CD4-positive, alpha-beta T cell treated with Interferon gamma for 1 hour (primary cell): Measurements from ENCODE around the gene ANK2.

Source experiments
- DNase-seq: peaks from one replicate; pipeline ENCODE4 v3.0.0-alpha.2; 2020

ANK2 gene

DNA sequence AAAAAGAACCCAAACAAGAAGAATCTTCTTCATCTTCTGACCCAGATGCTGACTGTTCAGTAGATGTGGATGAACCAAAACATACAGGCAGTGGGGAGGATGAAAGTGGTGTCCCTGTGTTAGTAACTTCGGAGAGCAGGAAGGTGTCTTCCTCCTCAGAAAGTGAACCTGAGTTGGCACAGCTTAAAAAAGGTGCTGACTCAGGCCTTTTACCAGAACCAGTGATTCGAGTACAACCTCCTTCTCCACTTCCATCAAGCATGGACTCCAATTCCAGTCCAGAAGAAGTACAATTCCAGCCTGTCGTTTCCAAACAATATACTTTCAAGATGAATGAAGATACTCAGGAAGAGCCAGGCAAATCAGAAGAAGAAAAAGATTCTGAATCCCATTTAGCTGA is 307.0 kb downstream of the ANK2 start:
- DNase-seq: no peak

DNA sequence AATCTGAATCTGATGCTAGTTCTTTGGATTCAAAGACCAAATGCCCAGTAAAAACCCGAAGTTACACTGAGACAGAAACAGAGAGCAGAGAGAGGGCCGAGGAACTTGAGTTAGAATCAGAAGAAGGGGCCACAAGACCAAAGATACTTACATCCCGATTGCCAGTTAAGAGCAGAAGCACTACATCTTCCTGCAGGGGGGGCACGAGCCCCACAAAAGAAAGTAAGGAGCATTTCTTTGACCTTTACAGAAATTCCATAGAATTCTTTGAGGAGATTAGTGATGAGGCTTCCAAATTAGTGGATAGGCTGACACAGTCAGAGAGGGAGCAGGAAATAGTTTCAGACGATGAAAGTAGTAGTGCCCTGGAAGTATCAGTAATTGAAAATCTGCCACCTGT is 309.3 kb downstream of the ANK2 start:
- no peak for DNase-seq

DNA sequence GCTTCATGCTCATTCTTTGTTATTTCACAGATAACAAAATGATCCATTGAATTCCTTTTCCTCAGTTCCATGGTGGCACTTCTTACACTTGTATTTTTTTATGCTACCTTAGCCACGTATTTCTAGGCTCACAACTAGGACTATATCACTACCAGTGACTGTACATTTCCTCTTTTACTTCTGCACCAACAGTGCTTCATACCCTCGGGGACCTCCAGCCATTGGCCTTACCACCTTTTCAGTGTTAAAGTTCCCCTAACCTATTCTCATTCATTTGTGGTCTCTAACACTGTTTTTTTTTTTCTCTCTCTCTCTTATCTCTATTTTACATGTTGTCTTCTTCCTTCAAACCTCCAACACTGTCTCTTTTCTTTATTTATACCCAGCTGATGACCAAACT is 315.9 kb downstream of the ANK2 start:
- no peak for DNase-seq

DNA sequence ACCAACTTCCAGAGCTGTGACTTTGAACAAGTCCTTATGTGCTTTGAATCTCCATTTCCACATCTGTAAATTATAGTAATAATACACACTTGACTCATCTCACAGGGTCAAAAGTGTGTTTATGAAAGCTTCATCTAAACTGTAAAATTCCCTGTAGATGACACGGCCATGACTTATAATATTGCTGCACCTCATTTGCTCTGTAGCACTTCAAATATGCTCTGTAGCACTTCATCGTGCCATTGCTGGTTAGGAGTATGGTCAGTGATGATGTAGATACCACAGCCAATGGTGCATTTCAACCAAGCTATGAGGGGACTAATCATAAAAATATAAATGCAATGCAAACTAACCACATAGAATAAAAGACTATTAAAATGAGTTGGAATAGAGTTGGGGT is 318.6 kb downstream of the ANK2 start:
- no peak for DNase-seq

DNA sequence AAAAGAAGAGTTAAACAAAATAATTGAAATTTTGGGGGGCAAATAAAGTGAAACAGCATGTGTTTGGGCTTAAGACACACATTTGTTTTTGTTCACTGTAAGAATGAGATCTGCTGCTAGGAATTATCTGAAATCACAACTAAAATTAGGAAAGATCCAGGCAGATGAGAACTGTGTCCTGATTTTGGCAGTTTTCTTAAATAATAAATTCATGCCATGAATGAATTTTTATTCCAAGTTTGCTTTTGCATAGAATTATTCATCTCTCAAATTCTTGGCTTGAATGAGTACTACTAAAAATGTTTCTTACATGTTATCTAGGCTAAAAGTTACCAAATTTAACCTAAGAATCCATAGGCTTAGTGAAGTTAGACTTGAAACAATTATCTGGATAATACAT is 321.7 kb downstream of the ANK2 start:
- DNase-seq: no peak

DNA sequence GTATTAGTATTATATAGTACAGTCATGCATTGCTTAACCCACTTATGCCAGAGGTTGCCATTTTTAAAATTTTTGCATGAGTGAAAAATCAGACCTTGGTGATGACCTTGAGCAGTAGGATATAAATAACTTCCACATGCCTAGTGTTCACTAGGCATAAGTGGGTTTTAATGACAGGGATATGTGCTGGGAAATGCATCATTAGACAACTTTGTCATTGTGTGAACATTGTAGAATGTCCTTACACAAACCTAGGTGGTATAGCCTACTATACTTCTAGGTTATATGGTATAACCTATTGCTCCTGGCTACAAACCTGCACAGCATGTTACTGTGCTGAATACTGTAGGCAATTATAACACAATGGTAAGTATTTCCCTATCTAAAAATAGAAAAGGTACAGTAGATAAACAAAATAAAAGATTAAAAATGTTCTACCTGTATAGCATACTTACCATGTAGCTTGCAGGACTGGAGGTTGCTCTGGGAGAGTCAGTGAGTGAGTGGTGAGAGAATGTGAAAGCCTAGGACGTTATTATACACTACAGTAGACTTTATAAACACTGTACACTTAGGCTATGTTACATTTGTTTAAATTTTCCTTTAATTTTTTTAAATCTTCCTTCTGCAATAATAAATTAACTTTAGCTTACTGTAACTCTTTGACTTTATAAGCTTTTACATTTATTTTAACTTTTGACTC is 326.7 kb downstream of the ANK2 start:
- no peak for DNase-seq

DNA sequence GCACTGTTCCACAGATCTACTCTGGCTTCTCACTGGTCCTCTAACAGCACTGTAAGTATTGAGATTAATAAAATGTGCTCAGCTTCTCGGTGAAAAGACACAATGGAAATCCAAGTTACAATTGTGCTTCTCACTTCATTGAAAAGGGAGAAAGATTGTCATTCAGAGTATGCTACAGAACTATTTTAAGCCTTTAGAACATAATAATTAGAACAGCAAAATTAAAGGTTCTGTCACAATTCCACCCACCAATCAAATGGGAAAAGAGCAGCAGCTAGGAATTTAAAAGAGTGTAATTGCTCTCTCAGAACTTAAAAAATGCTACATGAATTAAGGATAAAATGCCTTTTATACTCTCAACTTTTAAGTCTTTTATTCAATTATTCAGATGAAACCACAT is 329.4 kb downstream of the ANK2 start:
- DNase-seq: no peak

DNA sequence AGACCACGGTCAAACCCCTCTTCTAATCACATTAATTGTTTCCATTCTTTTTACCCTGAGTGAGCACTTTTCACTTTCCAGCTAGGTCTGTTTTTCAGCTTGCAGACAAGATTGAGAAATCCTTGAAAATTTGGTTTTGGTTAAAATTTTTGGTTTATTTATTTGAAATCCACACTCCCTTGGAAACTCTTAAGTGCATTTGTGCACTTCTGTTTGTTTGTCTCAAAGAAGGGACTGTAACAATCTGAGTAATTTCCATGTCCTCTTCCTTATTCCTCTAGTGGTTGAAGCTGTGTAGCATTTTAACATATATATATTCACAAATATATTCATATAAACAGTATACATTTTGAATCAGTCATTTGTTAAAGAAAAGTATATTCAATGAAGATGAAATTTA is 333.3 kb downstream of the ANK2 start:
- no peak for DNase-seq

DNA sequence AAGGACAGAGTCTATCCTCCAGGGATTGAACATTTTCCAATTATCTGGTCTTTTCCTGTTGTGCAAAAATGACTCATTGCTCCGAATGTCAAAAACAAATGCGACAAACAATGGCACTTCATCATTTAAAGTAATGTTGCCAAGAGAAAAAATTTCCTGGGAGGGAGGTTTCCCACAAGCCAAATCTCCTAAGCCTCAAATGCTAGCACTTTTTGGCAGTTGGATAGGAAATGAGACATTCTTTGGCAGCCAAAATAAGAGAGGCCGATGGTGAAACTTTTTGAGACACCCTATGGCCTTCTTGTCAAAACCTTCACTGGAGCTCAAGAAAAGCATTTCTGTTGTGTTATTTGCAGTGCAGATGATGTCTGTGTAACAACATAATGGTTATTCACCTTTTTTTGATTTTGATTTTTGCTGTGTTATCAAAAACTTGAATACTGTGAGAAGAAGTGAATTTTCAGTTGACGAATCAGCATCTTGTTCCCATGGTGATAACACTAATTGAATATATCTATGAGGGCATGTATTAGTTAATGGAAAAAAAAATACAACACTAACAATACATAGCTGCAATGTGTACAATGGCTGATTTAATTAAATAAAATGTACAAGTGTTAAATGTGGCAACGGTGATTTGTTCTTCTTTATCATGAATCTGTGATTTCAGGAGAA is 333.8 kb downstream of the ANK2 start:
- DNase-seq: no peak

DNA sequence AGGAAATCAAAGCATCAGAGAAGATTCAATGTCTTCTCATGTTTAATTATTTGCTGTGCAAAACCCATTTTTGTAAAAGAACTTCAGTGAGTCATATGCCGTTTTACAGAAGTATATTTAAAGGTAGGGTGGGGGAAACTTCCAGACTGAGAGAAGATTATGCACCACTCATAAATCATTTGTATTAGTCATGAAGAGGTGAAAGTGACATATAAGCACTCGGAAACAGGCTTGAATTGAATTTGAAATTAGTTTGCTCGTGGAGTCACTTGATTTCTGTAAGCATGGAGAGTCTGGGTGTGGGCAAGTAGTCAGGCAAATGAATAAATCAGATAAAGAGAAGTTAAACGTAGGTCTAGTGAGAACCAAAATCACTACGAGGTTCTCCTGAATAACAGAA is 335.1 kb downstream of the ANK2 start:
- no peak for DNase-seq

DNA sequence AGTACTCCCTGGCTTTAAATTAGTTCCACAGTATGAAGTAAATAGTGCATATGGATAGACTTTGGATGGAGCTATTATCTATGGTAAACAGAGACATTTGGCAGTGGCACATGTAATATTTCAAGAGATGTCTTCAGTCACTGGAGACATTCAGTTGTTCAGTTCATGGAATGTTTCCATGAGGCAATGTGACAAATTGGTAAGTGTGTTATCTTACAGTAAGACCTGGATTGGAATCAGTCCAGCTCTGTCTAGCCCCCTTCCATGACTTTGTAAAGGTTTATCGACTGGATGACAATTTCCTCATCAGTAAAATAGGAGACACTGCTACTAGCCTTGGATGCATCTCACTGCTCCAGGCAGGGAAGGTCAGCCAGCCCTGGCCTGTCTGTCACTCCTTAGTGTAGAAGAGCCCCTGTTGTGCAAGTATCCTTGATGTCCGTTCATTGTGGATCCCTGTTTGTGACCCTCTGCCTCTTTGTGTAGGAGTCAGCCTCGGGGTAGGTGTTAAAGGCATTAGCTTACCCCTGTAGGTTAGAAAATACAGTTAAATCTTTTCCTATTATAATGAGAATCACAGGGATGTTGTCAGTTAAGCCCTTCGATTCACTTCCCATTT is 335.9 kb downstream of the ANK2 start:
- DNase-seq: no peak

DNA sequence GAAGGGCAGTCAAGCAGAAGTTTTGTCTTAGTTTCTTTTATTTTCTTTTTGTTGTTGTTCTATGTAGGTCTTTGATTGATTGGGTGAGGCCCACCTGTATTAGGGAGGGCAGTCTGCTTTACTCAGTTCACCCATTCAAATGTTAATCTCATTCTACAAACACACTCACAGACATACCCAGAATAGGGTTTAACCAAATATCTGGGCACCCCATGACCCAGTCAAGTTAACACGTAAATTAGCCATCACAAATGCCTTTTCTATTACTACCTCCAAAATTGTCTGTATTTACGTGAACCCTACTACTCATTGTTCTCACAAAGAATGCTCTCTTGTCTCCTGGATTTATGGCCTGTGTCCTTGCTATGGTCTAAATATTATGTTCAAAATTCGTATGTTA is 339.7 kb downstream of the ANK2 start:
- no peak for DNase-seq

DNA sequence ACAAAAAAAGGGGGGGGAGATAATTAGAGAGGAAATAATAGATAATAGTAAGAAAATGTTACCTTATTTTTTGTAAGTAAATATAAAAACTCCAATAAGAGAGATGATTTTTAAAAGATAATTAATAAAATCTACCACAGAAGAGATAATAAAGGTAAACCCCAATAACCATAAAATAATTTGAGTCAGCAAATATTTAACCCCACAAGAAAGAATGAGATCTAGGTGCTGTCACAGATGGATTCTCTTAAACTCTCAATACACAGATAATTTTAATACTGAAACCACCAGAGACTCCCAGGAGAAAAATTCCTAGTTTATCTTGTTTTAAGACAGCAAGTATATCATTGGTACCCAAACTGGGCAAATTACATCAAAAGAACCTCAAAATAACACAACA is 341.4 kb downstream of the ANK2 start:
- DNase-seq: no peak

DNA sequence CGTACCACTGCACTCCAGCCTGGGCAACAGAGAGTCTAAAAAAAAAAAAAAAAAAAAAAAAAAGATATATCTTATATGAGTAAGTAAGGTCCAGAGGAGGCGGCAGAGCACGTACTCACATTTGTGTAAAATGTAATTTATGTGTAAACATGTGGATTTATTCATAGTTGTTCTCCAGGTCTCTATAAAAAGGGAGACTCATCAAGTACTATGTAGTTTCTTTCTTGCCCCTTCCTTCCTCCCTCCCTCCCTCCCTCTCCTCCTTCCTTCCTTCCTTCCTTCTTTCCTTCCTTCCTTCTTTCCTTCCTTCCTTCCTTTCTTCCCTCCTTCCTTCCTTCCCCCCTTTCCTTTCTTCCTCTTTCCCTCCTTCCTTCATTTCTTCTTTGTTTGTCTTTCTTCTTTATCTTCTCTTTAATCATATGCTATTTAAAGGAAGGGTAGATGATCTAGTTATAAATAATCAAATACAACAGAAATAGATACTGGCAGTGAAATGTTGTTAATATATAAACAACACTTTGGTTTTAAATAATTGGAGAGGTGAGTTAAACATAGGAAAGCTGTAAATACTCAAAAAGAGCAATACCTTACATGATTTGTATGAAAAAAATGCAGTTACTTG is 344.8 kb downstream of the ANK2 start:
- no peak for DNase-seq

DNA sequence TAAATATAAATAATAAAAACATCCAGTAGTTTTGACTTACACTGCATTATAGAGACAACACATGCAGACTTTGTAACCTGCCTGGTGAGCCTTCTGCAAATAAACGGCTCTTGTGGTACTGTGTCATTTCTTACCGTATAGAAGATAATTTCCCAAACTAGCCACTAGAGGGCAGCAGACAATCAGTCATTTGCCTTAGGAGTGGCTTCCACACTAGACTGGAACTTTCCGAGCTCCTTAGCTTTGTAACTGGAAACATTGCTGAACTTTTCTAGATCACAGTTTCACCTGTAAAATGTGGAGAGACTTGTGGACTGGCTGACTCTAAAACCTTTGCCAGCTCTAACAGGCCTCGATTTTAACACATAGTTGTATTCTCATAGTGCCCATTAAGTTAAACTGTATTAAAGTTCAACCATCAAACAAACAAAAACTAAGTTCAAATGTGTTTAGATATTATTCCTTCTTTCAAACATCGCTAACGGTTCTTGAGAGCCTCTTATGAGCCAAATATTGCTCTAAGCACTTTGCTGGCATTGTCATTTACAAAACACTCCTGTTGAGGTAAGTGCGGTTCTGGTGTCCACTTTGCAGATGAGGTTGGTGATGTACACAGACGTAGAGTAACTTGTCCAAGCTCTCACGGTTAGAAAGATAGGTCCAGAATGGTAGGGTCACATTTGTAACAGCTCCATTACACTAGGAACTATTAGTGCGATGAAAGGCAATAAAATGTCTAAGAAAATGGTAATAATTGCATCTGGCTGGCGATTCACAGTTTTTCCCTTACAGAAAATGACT is 345.5 kb downstream of the ANK2 start:
- peak; percentile 2 for DNase-seq

DNA sequence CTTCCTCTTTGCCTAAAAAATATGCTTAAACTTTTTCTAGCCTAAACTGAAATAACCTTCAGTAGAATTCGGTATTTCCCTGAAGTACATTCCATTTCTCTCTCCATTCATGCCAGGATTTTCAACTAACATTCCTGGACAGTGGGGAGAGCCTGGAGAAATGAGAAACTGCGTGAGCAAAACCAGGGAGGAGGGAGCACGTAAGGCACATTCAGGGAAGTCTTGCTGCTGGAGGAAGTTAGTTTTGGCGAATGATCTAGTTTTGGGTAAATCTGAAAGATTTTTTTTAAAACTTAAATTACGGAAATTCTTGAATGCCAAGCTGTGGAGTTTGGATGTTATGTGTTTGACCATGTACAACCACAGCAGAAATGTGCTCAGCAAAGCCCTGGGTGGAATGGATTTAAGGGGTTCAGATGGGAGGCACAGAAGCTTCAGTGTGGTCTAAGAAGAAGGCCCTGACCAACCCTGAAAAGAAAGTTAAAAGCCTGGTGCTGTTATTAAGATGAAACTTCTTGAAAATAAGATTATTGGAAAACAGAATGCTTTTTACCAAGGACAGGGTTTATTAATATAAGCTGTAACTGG is 347.8 kb downstream of the ANK2 start:
- no peak for DNase-seq

DNA sequence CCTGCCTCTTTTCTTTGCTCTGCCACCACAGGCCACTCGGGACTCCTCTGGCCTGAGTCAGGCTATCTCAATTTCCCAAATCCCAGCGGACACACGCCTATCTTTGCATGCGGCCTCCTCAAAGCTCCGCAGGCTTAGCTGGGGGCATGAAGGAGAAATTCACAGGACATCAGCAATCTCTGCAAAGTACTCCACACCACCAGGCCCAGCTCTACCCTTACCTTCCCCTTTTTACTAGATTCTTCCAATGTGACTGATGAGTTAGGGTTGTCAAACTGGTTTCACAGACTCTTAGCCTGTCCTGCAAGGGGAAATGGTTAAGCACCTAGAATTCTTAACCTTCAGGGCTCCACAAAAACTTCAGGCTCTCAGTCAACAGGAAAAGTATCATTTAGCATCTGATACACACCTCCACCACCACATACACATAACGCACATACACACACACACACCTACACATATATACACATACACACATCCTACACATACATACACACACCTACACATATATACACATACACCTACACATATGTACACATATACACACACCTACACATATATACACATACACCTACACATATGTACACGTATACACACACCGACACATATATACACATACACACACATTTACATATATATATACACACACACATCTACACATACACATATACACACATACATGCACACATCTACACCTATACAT is 349.1 kb downstream of the ANK2 start:
- DNase-seq: no peak

DNA sequence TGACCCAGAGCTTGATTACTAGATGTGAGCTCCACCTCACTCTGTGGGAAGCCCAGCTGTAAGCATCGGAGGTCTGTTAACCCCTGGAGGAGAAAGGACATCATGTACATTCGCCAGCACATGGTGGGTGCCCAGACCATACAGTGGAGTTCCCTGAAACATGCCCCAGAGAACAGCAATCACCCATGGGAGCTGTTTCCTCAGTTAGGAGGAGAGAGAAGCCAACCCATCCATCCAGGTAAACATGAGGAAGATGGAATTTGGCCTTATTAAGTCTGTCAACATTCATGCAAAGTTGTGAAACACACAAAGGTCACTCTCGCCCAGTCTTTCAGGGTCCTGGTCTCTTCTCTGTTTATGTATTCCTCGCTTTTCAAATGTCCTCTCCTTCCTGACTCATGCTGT is 354.7 kb downstream of the ANK2 start:
- no peak for DNase-seq

DNA sequence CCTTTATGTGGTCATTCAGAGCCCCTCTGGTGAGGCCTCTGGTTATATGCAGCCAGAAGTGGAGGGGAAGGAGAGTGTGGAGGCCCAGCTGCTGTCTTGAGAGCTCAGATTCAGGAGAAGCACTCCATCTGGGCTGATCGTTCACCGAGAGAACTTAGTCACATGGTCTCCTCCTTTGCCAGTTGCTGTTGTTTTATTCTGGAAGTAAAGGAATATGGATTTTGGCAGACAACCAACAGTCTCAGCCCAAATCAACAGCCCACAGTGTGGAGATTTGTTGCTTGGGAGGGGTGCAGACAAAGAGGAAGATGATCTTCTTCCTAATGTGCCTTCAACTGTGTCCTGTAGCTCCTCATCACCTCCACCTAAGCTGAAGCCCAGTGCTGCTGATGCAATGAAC is 355.4 kb downstream of the ANK2 start:
- no peak for DNase-seq

DNA sequence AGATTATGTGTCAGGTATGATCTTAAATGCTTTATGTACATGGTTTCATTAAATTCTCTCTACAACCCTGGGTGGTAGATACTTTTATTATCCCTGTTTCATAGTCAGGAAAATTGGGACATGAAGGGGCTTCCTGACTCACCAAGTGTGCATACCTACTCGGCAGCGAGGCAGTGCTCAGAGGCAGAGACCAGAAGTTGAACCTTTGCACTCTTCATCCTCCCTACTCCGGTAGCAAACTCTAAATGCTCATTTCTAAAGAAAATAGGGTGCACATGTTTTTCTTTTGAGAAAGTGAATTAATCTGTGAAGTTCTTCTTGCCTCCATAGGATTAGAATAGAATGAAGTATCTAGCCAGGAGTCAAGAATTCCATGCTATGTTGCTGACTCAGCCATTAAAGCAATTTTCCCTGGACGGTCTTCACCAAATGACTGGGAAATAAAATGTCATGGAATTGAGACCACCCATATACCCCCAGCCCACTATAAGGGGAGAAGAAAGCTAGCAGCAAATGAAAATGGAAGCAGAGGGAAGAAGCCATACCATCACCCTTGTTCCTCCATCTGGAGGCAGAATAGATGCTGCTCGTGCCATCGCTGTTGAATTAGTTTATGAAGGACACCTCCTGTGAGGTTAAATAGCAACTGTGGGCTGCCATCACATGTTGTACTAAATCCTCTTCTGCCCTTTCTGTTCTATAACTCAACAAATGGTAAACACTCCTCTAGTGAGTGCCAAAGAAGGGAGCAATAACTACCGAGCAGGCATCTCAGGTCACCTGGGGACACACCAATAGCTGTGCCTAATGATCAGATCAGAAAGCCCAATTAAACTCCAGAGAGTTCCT is 356.6 kb downstream of the ANK2 start:
- DNase-seq: no peak

DNA sequence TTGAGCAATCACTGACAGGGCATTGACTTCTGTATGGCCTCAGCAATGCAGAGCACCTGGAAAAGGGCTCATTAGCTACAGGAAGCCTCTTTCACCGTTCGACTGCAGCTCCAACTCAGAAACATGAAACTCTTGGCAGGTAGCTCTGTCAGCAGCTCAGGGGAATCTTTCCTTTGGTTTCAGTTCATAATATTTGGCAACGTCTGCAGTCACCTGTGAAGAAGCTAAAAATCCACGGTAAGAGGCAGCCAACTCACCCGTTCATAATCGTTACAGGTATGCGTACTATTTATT is 357.2 kb downstream of the ANK2 start:
- DNase-seq: no peak
